HepG2 (cell line): ENCODE measurements around the gene SPACDR. TPM values are rescaled to one million over a fixed set of nuclear protein-coding genes. Genes with fewer than 3 reads are reported as not detected.

Experiments
- EHMT2 ChIP-seq: fragments of 200-600 bp; sonication (generic); IDR thresholded peaks from 2 replicates; pipeline ENCODE4 v1.7.0; 2017; ENCODE audit warnings: antibody characterized with exemption, low read depth, low read length, borderline replicate concordance
- FOXA3 ChIP-seq: IDR thresholded peaks from 2 replicates; pipeline ENCODE4 v1.6.1; 2016; ENCODE audit warnings: missing genetic modification reagents, missing compliant biosample characterization
- IKZF1 ChIP-seq: fragments of 450-650 bp; IDR thresholded peaks from 2 replicates; pipeline ENCODE4 v1.7.1; 2016
- PAX8 ChIP-seq: sonication (generic); formaldehyde crosslinking; IDR thresholded peaks from 2 replicates; pipeline ENCODE4 v1.8.0; 2022; ENCODE audit warnings: mild to moderate bottlenecking, missing genetic modification reagents, borderline replicate concordance
- PCBP1 ChIP-seq: fragments of 200-400 bp; formaldehyde crosslinking; IDR thresholded peaks from 2 replicates; pipeline ENCODE4 v1.6.1; 2017; ENCODE audit warnings: mild to moderate bottlenecking, low read depth, low read length, borderline replicate concordance
- PHB2 ChIP-seq: fragments of 450-650 bp; IDR thresholded peaks from 2 replicates; pipeline ENCODE4 v1.6.1; 2018; ENCODE audit not compliant: partially characterized antibody
- RAD51 ChIP-seq: fragments of 450-650 bp; IDR thresholded peaks from 2 replicates; pipeline ENCODE4 v1.6.1; 2016; ENCODE audit warnings: borderline replicate concordance
- ZFP41 ChIP-seq: sonication (generic); formaldehyde crosslinking; IDR thresholded peaks from 2 replicates; pipeline ENCODE4 v1.4.0; 2020; ENCODE audit warnings: mild to moderate bottlenecking, missing genetic modification reagents, borderline replicate concordance
- ZMYM3 ChIP-seq: sonication (generic); formaldehyde crosslinking; IDR thresholded peaks from 2 replicates; pipeline ENCODE4 v1.5.1; 2020; ENCODE audit warnings: mild to moderate bottlenecking, missing genetic modification reagents
- ZNF256 ChIP-seq: sonication (generic); formaldehyde crosslinking; conservative IDR thresholded peaks from 2 replicates; pipeline ENCODE4 v1.4.0; 2020; ENCODE audit warnings: missing genetic modification reagents
- ZNF644 ChIP-seq: IDR thresholded peaks from 2 replicates; pipeline ENCODE4 v1.6.1; 2016; ENCODE audit warnings: low read depth
- ZNF761 ChIP-seq: sonication (generic); formaldehyde crosslinking; conservative IDR thresholded peaks from 2 replicates; pipeline ENCODE4 v1.4.0; 2020; ENCODE audit warnings: mild to moderate bottlenecking, missing genetic modification reagents
- polyA plus RNA-seq, 8 experiments: library from polyadenylated mRNA; depleted of rRNA in 3 of 8; stranded (reverse) in 7 of 8; unstranded in 1 of 8; fragments of >200 nt; fragmentation: Illumina TruSeq in 4 of 8; extraction: Trizol in 4 of 8; gene quantifications; 2 replicates each; pipeline versions ENCODE4 v1.2.1 to v1.2.3, GENCODE V29; 2011 to 2016; ENCODE audit warnings: low read depth in 4 of 8, missing spikeins in 1 of 8, mixed read lengths in 1 of 8; ENCODE audit not compliant: insufficient read depth in 1 of 8
- total RNA-seq, 5 experiments: library from RNA; depleted of rRNA; stranded (reverse); fragments of >200 nt; fragmentation: Illumina TruSeq; extraction: Trizol; gene quantifications; 2 replicates each; pipeline ENCODE4 v1.2.3, GENCODE V29; 2016; ENCODE audit warnings: low read depth in 1 of 5
- TF ChIP-seq, protein P1 (sequence below): sonication (generic); formaldehyde crosslinking; IDR thresholded peaks from 2 replicates; pipeline ENCODE4 v1.4.0; 2020; ENCODE audit warnings: missing genetic modification reagents, borderline replicate concordance
- TF ChIP-seq, protein P2 (sequence below): sonication (generic); formaldehyde crosslinking; IDR thresholded peaks from 2 replicates; pipeline ENCODE4 v1.8.0; 2022; ENCODE audit warnings: mild to moderate bottlenecking, missing genetic modification reagents, moderate library complexity
- TF ChIP-seq, protein P3 (sequence below): sonication (generic); formaldehyde crosslinking; IDR thresholded peaks from 2 replicates; pipeline ENCODE4 v1.5.1; 2020; ENCODE audit warnings: missing genetic modification reagents, mild to moderate bottlenecking, borderline replicate concordance
- TF ChIP-seq, protein P4 (sequence below): IDR thresholded peaks from 2 replicates; pipeline ENCODE4 v1.6.1; 2016; ENCODE audit warnings: low read depth, missing genetic modification reagents, missing compliant biosample characterization
- TF ChIP-seq, protein P5 (sequence below): sonication (generic); formaldehyde crosslinking; IDR thresholded peaks from 2 replicates; pipeline ENCODE4 v1.8.1; 2022; ENCODE audit warnings: low read depth, mild to moderate bottlenecking, missing genetic modification reagents

Gene SPACDR
- total and polyA plus RNA-seq, 2 of the 13 experiments (the other 11 are each of a cell fraction or from before 2014, with no cell fraction given) = 0.41 TPM; not detected in 1

DNA sequence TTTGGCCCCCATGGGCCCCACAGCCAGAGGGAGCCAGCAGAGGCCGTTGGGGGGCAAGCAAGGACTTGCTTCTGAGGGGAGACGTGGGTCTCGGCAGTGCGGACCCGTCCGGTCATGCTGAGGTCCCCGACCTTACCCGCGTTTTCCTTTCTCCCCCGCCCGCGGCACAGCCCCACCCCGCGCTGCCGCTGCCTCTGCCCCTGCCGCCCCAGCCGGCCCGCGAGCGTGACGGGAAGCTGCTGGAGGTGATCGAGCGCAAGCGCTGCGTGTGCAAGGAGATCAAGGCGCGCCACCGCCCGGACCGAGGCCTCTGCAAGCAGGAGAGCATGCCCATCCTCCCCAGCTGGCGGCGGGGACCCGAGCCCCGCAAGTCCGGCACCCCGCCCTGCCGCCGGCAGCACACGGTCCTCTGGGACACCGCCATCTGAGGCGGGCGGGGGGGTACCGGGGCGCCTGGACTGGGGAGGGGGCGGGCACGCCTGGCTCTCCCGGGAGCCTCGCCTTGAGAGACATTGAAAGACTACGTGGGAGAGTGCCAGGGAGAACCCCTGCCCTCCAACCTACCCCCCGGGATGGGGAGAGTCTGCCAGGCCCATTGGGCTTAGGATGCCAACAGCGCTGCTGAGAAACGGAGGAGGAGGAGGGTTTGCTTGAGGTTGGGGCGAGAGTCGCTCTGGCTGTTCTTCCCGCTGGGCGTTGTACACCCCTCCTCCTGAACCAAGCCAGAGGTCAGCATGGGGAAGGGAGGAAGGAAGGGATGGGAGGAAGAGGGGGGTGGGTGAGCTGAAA, 29.6 kb upstream of the SPACDR start (continued):
- TF ChIP-seq RAD51 = no peak
- TF ChIP-seq, protein P1, sequence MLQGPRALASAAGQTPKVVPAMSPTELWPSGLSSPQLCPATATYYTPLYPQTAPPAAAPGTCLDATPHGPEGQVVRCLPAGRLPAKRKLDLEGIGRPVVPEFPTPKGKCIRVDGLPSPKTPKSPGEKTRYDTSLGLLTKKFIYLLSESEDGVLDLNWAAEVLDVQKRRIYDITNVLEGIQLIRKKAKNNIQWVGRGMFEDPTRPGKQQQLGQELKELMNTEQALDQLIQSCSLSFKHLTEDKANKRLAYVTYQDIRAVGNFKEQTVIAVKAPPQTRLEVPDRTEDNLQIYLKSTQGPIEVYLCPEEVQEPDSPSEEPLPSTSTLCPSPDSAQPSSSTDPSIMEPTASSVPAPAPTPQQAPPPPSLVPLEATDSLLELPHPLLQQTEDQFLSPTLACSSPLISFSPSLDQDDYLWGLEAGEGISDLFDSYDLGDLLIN (CRISPR knock-in tag) = no peak
- TF ChIP-seq EHMT2 = no peak
- no peak; the same call in 1 of the 2 replicates for TF ChIP-seq ZMYM3 (CRISPR knock-in tag)
- TF ChIP-seq, protein P2, sequence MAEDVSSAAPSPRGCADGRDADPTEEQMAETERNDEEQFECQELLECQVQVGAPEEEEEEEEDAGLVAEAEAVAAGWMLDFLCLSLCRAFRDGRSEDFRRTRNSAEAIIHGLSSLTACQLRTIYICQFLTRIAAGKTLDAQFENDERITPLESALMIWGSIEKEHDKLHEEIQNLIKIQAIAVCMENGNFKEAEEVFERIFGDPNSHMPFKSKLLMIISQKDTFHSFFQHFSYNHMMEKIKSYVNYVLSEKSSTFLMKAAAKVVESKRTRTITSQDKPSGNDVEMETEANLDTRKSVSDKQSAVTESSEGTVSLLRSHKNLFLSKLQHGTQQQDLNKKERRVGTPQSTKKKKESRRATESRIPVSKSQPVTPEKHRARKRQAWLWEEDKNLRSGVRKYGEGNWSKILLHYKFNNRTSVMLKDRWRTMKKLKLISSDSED (CRISPR knock-in tag) = no peak
- TF ChIP-seq, protein P3, sequence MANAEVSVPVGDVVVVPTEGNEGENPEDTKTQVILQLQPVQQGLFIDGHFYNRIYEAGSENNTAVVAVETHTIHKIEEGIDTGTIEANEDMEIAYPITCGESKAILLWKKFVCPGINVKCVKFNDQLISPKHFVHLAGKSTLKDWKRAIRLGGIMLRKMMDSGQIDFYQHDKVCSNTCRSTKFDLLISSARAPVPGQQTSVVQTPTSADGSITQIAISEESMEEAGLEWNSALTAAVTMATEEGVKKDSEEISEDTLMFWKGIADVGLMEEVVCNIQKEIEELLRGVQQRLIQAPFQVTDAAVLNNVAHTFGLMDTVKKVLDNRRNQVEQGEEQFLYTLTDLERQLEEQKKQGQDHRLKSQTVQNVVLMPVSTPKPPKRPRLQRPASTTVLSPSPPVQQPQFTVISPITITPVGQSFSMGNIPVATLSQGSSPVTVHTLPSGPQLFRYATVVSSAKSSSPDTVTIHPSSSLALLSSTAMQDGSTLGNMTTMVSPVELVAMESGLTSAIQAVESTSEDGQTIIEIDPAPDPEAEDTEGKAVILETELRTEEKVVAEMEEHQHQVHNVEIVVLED (CRISPR knock-in tag) = peak; percentile 32; the same call in 1 of the 2 replicates
- no peak for TF ChIP-seq ZNF761
- TF ChIP-seq ZFP41 (CRISPR knock-in tag) = no peak
- TF ChIP-seq PHB2 = no peak
- TF ChIP-seq, protein P4, sequence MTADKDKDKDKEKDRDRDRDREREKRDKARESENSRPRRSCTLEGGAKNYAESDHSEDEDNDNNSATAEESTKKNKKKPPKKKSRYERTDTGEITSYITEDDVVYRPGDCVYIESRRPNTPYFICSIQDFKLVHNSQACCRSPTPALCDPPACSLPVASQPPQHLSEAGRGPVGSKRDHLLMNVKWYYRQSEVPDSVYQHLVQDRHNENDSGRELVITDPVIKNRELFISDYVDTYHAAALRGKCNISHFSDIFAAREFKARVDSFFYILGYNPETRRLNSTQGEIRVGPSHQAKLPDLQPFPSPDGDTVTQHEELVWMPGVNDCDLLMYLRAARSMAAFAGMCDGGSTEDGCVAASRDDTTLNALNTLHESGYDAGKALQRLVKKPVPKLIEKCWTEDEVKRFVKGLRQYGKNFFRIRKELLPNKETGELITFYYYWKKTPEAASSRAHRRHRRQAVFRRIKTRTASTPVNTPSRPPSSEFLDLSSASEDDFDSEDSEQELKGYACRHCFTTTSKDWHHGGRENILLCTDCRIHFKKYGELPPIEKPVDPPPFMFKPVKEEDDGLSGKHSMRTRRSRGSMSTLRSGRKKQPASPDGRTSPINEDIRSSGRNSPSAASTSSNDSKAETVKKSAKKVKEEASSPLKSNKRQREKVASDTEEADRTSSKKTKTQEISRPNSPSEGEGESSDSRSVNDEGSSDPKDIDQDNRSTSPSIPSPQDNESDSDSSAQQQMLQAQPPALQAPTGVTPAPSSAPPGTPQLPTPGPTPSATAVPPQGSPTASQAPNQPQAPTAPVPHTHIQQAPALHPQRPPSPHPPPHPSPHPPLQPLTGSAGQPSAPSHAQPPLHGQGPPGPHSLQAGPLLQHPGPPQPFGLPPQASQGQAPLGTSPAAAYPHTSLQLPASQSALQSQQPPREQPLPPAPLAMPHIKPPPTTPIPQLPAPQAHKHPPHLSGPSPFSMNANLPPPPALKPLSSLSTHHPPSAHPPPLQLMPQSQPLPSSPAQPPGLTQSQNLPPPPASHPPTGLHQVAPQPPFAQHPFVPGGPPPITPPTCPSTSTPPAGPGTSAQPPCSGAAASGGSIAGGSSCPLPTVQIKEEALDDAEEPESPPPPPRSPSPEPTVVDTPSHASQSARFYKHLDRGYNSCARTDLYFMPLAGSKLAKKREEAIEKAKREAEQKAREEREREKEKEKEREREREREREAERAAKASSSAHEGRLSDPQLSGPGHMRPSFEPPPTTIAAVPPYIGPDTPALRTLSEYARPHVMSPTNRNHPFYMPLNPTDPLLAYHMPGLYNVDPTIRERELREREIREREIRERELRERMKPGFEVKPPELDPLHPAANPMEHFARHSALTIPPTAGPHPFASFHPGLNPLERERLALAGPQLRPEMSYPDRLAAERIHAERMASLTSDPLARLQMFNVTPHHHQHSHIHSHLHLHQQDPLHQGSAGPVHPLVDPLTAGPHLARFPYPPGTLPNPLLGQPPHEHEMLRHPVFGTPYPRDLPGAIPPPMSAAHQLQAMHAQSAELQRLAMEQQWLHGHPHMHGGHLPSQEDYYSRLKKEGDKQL (CRISPR knock-in tag) = no peak
- TF ChIP-seq ZNF644 (CRISPR knock-in tag) = no peak
- 0 out of 2 replicates have a peak, but pooled peaks have one; percentile 9 for TF ChIP-seq PCBP1
- no peak for TF ChIP-seq PAX8 (CRISPR knock-in tag)
- TF ChIP-seq, protein P5, sequence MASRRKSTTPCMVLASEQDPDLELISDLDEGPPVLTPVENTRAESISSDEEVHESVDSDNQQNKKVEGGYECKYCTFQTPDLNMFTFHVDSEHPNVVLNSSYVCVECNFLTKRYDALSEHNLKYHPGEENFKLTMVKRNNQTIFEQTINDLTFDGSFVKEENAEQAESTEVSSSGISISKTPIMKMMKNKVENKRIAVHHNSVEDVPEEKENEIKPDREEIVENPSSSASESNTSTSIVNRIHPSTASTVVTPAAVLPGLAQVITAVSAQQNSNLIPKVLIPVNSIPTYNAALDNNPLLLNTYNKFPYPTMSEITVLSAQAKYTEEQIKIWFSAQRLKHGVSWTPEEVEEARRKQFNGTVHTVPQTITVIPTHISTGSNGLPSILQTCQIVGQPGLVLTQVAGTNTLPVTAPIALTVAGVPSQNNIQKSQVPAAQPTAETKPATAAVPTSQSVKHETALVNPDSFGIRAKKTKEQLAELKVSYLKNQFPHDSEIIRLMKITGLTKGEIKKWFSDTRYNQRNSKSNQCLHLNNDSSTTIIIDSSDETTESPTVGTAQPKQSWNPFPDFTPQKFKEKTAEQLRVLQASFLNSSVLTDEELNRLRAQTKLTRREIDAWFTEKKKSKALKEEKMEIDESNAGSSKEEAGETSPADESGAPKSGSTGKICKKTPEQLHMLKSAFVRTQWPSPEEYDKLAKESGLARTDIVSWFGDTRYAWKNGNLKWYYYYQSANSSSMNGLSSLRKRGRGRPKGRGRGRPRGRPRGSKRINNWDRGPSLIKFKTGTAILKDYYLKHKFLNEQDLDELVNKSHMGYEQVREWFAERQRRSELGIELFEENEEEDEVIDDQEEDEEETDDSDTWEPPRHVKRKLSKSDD (CRISPR knock-in tag) = no peak
- TF ChIP-seq ZNF256 (CRISPR knock-in tag) = no peak
- TF ChIP-seq IKZF1 = no peak
- TF ChIP-seq FOXA3 = no peak
